Right lung (tissue), 5 donors: ENCODE measurements around the gene CCL27. TPM values are rescaled to one million over a fixed set of nuclear protein-coding genes. Genes with fewer than 3 reads are reported as not detected.
A peak's percentile ranks its signal among the peaks of the same experiment; 100 is the strongest.

Experiments
- DNase-seq, 2 donors: peaks; one replicate each; pipeline ENCODE4 v3.0.0-alpha.2; 2013
- polyA plus RNA-seq, 5 donors: library from polyadenylated mRNA; unstranded; fragments of 120-200 nt; gene quantifications; one replicate each; pipeline versions ENCODE4 v1.2.1 to v1.2.3, GENCODE V29; 2013; ENCODE audit warnings: inconsistent platforms in 1 of 5, low replicate concordance in 1 of 5; ENCODE audit not compliant: insufficient read length in 5 of 5, insufficient read depth in 1 of 5

The CCL27 gene
- polyA plus RNA-seq, 5 donors = 0.57 to 1.1 (median 0.87) TPM; not detected in 1

- no peak for DNase-seq
Measured at GRCh38 chr9:34685591-34685990, 23.1 kb upstream of the CCL27 start.

- no peak for DNase-seq
Measured at GRCh38 chr9:34684816-34685215, 22.4 kb upstream of the CCL27 start.

- no peak for DNase-seq
Measured at GRCh38 chr9:34684145-34684544, 21.7 kb upstream of the CCL27 start.

- DNase-seq = no peak
Measured at GRCh38 chr9:34675869-34676268, 13.4 kb upstream of the CCL27 start.

GRCh38 chr9:34675048-34675714 is 12.7 kb upstream of the CCL27 start:
- DNase-seq = peak; percentile 31 to 33

GRCh38 chr9:34674440-34674839 is 12.0 kb upstream of the CCL27 start:
- no peak for DNase-seq

GRCh38 chr9:34671307-34671706 is 8.8 kb upstream of the CCL27 start:
- no peak for DNase-seq

GRCh38 chr9:34669809-34670562 is 7.5 kb upstream of the CCL27 start:
- DNase-seq = no peak

GRCh38 chr9:34665381-34666250 is 3.2 kb upstream of the CCL27 start:
- peak; percentile 92 to 95 for DNase-seq

- DNase-seq = no peak
Measured at GRCh38 chr9:34665067-34665380, 2.6 kb upstream of the CCL27 start.

GRCh38 chr9:34664281-34665066 is 2.0 kb upstream of the CCL27 start:
- peak; percentile 44 to 59 for DNase-seq

GRCh38 chr9:34663303-34663605 is 797 bp upstream of the CCL27 start:
- no peak for DNase-seq

- no peak for DNase-seq
Measured at GRCh38 chr9:34659592-34660253, 2.7 kb downstream of the CCL27 start.

GRCh38 chr9:34658461-34658860 is 4.0 kb downstream of the CCL27 start:
- DNase-seq = no peak

GRCh38 chr9:34656992-34657391 is 5.5 kb downstream of the CCL27 start:
- DNase-seq = no peak

- no peak for DNase-seq
Measured at GRCh38 chr9:34655394-34655793, 7.1 kb downstream of the CCL27 start.

GRCh38 chr9:34654323-34655051 is 8.0 kb downstream of the CCL27 start:
- peak; percentile 82 to 85 for DNase-seq

GRCh38 chr9:34653151-34654072 is 9.0 kb downstream of the CCL27 start:
- peak; percentile 69 for DNase-seq

GRCh38 chr9:34652602-34653000 is 9.9 kb downstream of the CCL27 start:
- DNase-seq = no peak
